Dermis blood vessel endothelial cell (primary cell): Measurements from ENCODE around the gene SND1. TPM values are rescaled to one million over a fixed set of nuclear protein-coding genes. Genes with fewer than 3 reads are reported as not detected.

Experiments used
- DNase-seq: peaks from one replicate; pipeline ENCODE4 v3.0.0; 2010
- total RNA-seq: library from RNA; depleted of rRNA; stranded (reverse); fragments of >200 nt; gene quantifications from 2 replicates; pipeline ENCODE4 v1.2.3, GENCODE V29; 2014

The SND1 gene
- total RNA-seq, result 179 and 239 TPM in 2 replicates

DNA sequence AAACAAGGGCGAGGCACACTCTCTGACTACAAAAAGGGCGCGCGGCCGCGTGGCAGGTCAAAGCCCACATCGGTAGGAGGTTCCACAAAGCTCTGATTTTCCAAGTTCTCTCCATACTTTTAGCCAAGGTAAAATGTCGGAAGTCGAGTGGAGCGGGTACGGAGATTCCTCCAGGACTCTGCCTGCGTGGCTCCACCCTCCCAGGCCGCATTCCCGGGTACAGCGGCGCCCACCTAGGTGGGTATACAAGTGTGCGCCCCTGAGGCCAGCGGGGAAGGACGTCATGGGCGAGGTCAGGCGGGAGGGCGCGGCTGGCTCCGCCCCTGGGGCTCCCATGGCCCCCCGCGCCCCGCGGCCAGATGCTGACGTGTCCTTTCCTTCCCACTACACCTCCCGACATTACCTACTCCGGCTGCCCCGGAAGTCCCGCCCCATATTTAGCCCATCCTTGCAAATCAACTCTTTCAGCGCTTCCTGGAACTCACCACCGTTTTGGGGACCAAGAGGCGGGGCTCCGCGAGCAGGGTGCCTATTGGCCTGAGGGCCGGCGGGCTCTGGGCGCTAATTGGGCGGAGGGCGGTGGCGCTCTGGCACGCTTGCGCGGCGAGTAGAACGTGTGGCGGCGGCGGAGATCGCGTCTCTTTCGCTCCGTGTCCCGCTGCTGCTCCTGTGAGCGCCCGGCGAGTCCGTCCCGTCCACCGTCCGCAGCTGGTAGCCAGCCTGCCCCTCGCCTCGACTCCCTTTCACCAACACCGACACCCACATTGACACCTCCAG, at the start of gene SND1:
Gene SND1 (plus strand): TSS at position 639 of the 777 bp plus-strand sequence. CDS start 180 bp downstream, outside the sequence.
- peak; percentile 99 for DNase-seq

DNA sequence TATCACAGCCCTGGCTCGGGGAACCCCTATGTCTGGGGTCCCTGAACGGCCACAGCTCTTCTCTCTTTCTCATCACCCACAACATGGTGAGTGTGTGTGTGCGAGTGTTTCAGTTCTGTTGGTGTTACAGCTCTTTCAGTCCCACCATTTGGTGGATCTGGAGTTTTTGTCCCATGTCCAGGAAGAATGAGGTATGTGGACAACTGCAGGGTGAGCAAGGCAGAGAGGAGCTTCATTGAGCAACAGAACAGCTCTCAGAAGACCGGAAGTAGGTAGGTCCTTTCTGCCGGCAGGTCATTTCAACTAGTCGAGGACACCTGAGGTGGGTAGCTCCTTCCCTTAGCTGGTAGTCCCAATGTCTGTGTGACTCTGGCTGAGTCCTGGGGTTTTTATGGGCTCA, 43.5 kb upstream of the SND1 start:
- DNase-seq, result no peak

DNA sequence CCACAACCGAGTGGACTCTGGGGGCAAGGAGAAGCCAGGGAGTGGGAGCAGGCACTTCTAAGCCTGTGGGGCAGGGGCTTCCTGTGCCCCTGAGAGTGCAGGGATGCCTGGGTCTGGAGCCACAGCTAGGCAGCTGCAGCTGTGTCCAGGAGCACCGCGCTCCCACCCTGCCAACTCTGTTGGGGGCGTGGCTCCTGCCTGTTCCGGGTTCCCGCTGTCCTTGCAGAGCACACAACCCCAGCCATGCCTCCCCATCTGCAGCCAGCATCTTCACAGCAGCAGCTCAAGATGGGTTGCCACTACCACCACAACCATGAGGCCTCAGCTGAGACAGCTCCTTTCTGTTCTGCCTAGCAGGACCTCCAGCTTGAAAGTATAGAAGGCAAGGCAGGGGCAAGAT, 42.7 kb upstream of the SND1 start:
- DNase-seq, result no peak

DNA sequence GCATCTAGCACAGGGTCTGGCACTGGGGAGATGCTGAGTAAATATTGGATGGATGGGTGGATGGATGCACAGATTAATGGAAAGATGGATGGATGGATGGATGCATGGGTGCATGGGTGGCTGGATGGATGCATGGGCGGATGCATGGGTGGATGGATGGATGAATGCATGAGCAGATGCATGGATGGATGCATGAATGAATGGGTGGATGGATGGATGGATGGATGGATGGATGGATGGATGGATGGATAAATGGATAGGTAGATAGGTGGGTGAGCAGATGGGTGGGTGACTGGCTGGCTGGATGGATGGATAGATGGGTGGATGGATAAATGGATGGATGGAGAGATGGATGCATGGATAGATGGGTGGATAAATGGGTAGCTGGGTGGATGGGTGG, 39.7 kb upstream of the SND1 start:
- no peak for DNase-seq

DNA sequence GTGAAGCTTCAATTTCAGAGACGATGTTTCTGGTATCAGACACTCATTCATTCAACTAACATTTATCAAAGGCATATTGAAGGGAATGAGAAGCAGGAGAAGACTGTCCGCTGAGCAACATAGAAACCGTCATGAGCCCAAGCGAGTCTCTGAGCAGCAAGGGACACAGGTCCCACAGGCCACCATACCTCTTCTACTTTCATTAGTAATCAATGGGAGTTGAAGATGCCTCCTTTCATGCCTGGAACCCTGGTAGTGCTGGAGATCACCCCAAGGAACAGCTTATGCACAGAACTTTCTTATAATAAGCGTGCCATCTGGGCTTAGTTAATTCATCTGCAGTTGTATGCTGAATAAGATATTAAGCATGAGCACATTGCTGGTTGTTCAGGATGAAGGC, 35.3 kb upstream of the SND1 start:
- no peak for DNase-seq

DNA sequence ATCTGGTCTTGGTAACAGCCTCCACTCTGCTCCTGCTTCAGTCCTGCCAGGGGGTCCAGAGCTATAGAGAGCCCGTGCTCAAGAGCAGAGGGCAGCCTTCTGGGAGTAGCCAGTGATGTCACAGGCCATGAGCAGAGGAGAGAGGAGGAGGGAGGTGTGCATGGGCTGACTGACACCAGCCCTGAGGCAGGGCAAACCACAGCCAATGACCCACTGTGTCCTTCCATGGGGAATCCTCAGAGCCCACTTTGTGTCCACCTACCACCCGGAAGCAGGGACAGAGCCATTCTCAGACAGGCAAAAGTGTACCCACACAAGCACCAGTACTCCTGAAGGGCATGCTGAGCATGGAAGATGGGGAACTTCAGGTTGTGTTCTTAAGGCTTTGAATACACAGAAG, 34.0 kb upstream of the SND1 start, which contains the start of gene PAX4:
Gene PAX4 (minus strand): TSS at position 101 of the 400 bp plus-strand sequence. CDS start 2,214 bp downstream, outside the sequence.
- DNase-seq, result no peak

DNA sequence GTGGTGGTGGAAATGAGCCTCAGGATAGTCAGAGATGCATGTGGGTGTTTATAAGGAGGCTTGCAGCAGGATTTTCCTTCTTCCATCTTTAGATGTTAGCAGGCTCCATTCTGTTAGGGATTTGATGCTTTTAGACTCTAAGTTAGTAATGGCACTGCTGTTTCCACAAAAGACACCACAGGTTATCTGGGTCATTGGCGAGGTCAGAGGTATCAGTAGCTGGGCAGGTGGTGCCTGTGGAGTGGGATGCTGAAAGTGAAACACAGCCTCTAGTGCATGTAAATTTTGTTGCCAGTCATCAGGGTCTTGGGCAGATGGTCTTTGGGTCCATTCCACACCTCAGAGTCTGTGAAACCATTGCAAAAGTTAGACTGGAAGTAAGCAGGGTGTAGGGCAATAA, 33.2 kb upstream of the SND1 start:
- DNase-seq, result no peak

DNA sequence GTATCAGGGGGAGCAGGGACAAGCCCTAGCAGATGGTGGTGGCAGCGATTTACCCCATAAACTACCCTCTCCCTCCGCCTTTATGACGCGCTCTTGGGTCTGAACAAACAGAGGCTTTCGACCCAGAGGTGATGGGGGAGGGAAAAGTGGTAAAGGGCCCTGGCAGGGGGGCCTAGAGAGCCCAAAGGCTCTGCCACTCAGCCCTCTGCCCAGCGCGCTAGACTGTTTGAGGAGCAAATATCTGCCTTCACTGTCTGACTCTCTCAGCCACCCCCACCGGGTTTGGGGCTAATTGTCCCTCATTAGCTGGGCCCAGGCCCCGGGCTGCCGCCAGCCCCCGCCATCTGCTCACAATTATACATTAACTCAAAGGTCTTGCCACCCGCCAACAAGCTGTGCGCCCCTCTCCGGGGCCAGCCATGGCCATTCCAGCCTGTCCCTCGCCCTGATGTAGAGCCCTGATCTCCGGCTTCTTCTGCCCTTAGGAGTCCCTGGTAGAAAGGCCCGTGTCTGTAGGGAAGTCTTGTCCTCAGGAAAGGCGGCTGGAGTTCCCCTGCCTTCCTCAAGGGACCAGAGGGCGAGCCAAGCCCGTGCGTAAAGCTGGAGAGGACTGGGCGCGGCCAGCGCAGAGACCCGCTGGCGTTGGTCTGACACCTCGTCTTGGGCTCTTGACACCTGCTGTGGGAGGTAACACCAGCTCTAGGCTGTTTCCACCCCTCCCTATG, 32.2 kb upstream of the SND1 start:
- DNase-seq, result peak; percentile 10

DNA sequence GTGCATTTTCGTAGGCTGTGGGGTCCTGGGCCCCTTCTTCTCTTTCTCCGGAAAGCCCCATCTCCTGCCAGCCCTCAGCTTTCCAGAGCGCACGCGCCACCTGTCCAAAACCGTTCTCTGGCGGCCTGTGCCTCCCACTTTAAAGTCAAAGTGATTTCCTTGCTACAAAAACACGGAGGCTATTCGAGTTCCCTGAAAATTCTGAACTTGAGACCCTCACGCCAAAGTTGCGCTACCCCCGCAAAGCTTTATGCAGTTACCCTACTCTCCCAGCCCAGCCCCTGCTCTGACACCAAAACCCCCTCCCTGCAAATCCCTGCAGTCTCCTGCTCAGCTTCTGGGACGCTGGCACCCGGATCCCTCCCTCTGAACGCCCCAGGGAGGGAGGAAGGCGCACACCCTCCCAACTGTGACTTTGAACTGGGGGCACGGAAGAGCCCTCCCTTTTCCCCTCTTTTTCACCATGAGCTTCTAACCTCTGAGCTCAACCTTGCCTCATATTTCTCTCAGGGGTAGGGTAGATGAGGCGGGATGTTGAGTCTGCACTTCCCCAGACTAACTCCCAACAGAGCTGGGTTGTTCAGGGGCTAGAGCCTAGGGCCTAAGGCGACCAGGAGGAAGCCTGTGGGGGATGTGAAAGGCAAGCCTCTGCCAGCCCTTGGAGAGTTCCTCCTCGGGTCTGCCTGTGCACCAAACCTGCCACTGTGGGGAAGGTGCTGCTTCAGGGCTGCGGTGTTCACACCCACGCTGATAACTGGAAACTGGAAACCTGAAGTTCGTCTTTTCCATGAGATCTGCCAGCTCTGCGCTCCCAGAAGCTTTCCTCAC, 31.4 kb upstream of the SND1 start:
- DNase-seq, result no peak

DNA sequence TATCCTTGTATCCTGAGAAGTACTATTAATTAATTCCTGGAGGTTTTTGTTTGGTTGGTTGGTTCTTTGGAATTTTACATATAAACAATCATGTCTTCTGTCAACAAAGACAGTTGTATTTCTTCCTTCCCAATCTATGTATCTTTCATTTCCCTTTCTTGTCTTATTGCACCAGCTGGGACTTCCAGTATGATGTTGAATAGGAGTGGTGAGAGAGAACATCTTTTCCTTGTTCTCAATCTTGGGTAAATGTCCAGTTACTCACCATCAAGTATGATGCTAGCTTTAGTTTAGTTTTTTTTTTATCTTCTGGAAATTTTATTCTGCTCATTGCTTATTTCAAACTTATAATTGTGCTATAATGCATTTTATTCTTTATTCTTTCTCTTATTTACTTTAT, 26.7 kb upstream of the SND1 start:
- DNase-seq, result no peak

DNA sequence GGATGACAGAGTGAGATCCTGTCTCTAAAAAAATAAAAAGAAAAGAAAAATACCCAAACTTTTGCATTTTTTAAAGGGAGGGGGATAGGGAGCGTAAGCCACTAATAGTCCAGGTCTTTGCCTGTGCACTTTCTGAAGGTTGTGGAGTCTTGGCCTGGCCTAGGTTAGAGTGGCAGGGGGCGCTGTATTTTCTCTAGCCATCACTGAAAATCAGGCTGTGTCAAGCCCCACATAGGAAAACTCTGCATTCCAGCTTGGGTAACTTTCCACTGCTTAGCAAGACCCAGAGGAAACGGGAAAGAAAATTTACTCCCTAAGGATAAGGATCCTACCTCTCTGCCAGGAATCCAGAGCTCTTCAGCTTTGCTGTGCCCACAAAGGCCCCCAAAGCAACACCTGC, 23.5 kb upstream of the SND1 start:
- no peak for DNase-seq

DNA sequence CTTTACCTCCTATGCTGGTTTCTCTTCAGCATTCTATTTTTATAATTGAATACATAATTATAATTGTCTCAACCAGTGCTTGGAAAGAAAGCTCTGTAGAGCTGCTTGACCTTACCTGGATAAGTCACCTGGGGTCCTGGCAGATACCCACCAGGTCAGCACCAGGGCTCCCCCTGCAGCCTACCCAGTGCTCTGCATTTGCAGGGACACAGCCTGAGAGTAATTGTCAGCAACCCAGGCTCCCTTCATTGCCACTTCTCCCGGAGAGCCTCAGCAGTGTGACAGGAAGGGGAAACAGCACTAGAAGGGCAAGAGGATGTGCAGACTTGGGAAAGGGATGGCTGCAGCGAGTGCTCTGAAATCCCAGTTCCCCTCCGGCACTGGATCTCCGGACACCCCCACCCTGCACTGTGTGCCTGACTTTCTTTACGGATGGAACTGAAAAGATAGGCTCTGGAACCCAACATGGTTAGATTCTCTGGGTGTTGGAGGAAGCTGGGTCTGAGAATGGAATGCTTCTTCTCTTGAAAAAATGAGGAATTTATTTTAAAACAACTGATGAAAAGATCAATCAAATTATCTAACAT, 22.6 kb upstream of the SND1 start:
- DNase-seq, result peak; percentile 30

DNA sequence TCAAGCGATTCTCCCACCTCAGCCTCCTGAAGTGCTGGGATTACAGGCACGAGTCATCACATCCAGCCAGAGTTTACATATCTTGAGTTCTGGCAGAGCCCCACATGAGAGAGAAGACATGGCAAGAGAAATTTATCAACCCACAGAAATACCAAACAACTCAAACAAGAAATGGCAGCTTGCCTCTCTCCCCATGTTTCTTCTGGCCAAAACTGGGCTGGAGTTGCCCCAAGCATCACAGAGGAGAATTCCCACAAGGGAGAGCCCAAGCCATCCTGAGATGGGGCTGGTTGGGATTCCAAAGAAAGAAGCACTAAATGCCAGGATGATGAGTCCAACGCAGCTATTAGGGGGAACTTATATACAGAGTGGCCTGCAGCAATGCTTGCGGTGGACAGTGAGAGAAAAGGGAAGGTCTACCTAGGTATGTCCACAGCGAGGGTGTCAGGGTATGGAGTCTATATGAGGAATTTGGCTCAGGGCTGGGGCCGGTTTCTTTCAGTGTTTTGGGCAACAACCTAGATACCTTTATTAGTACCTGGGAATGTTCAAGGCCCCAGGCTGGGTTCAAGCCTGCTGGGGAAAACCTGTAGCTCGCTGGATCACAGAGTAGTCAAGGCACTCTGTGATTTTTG, 19.6 kb upstream of the SND1 start:
- no peak for DNase-seq

DNA sequence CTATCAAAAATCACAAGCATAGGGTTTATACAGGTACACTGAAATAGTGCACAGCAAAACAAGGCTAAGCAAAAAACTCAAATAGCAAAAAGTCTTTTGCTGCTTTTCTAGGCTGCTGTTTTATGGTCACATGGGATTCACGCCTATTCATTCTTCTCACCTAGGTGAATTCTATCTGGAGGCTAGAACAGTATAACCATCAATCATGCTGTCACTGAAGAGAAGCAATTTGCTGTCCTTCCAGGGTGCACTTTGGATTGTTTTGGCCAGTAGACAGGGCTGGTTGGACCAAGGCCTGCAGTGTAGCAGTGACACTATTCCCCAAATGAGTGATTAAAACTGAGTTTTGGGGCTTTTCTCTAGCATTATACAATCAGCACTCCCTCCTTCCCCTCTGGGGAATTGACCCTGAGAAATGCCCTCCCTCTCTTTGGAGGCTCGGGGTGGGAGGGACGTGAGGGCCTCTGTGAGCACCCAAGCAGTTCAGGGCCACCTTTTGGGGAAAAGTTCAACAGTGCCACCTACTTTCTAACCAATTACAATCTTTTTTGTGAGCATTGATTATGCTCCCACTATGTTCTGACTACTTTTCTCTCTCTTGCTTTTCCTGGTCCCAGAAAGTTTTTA, 16.2 kb upstream of the SND1 start:
- no peak for DNase-seq

DNA sequence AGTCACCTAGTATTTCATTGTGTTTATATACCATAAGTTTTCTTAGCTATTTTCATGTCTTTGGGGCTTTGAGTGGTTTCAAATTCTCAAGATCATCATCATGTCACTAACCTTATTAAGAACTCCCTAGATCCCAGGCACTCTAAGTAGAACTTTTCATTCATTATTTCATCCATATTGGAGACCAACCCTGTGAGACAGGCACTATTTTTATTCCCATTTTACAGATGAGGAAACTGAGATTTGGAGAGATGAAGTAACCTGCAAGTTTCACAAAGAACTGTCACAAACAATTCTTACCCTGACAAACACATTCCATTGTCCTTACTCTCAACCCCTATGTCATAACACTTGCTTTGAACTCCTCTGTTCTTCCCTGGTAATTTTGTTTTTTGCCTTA, 13.8 kb upstream of the SND1 start:
- no peak for DNase-seq

DNA sequence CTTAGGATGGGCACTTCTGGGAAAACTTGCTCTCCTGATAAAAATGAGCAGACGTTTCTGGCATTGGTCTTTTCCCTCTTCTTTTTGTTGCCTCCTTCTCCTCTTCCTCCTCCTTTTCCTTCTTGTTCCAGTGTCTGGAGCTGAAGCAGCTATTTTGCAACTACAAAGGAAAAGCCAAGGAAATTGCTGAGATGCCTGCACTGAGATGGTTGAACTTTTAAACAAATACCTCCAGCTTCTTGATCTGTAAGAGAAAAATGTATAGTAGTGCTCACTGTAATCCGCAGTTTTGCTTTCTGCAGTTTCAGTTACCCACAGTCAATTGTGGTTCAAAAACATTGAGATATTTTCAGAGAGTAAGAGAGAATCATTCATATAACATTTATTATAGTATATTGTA, 7.5 kb upstream of the SND1 start:
- DNase-seq, result no peak

DNA sequence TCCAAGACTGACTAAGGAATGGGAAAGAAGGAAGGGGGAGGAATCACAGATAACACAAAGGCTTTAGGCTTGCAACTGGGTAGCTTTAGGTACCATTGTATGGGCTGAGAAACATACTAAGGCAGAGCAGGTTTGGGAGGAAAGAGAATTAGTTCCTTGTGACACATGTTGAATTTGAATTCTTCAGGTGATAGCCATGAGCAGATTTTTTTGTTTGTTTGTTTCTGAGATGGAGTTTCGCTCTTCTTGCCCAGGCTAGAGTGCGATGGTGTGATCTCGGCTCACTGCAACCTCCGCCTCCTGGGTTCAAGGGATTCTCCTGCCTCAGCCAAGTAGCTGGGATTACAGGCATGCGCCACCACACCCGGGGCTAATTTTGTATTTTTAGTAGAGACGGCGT, 4.4 kb upstream of the SND1 start:
- DNase-seq, result no peak

DNA sequence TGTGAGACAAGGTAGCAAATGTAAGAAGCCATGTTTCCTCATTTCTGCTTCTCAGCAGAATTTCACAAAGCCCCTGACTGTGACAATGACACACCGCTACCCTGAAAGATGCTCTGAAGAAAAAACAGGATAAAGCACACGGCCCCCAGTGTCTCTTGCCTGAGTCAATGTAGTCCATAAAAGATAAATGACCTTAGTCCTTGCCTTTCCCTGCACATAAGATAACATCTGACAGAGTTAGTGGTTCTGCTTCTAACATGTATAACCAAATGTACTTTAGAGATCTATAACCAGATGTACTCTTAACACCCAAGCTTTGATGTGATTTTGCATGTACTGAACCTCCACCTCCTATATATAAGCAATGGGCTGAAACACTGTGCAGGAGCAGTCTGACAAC, 3.0 kb upstream of the SND1 start:
- no peak for DNase-seq

DNA sequence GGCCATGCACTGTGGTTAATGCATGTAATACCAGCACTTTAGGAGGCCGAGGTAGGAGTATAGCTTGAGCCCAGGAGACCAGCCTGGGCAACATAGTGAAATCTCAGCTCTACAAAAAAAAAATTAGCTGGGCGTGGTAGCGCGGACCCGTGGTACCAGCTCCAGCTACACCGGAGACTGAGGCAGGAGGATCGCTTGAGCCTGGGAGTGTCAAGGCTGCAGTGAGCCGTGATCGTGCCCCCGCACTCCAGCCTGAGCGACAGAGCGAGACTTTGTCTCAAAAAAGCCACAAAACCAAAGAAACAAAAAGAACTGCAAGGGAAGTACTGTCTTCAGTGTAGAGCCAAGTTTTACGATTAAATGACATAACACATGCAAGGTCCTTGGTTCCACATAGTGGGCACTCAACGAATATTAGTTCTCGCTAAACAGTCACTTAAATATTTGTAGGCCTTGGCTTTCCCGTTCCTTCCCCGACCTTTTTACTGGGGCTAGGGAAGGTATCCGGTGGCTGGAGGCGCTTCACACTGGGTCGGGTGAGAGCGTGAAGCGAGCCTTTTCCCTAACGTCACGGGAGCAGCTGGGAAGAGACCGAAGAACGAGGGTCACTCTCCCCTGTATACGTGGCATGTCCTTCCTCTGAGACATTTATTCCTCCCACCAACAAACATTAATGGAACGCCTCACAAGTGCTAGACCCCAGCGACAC, 993 bp upstream of the SND1 start:
- DNase-seq, result peak; percentile 74

DNA sequence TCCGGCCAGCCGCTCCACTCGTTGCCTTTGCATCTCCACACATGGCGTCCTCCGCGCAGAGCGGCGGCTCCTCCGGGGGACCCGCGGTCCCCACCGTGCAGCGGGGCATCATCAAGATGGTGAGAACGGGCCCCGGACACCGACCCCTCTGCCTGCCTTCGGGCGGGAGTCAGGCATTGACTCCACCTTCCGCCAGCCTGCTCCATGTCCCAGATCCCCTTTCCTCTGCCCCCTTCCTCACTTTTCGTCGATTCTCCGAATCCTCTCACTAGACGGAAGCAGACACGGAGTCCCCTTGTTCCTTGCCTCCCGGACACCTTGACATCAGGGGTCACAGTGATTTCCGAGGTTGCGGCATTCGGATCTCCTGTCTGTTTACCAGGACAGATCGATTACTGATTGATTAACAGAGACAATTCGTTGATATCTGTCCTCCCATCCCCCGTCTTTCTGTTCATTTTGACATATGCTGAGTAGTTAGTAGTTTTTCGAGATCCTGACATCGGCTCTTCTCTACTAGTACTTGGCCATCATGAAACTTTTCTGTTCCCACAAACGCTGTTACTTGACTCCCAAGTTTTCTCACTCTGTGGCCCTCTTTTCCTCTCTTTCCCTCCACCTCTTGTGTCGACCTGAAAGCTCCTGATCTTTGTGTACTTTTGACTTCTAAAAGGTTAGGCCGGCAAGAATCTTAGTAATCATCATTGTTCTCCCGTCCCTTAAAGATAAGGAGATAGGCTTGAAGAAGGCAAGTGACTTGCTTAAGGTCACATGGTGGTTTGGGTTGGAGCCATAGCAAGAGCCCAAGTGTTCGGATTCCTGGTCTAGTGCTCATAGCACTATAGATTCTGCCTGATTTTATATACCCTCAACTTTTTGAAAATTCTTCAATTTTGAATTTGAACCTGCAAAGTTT, 597 bp downstream of the SND1 start:
- DNase-seq, result peak; percentile 33
